HG02571 (cell line): ENCODE data around the gene EVPL.
"Not testable (repeated sequence)": the region's sequence is repeated elsewhere in the genome, so short reads cannot be mapped to it uniquely, and the experiment has no call there.

Experiments used
- ATAC-seq: cut with Tn5 transposase; IDR thresholded peaks from one replicate; pipeline ENCODE4 v1.9.1; 2021; ENCODE audit warnings: mild to moderate bottlenecking, moderate library complexity; ENCODE audit not compliant: unreplicated experiment

Gene EVPL

GRCh38 chr17:76048711-76049110 lies 21.6 kb upstream of the EVPL start:
- no peak for ATAC-seq

- no peak for ATAC-seq
These were observed 21.0 kb upstream of the EVPL start for GRCh38 chr17:76048025-76048605.

- no peak for ATAC-seq
These were observed 19.0 kb upstream of the EVPL start for GRCh38 chr17:76046064-76046463.

- ATAC-seq: not testable (repeated sequence)
These were observed 17.4 kb upstream of the EVPL start for GRCh38 chr17:76044475-76045007.

- ATAC-seq: not testable (repeated sequence)
These were observed 15.8 kb upstream of the EVPL start for GRCh38 chr17:76042868-76043267.

GRCh38 chr17:76040376-76040775 lies 13.3 kb upstream of the EVPL start:
- ATAC-seq: no peak

GRCh38 chr17:76039121-76039520 lies 12.0 kb upstream of the EVPL start:
- no peak for ATAC-seq

GRCh38 chr17:76038050-76038449 lies 10.9 kb upstream of the EVPL start:
- ATAC-seq: no peak

GRCh38 chr17:76036497-76037261 lies 9.6 kb upstream of the EVPL start:
- ATAC-seq: no peak

- no peak for ATAC-seq
These were observed 7.6 kb upstream of the EVPL start for GRCh38 chr17:76034428-76035350.

- ATAC-seq: no peak
These were observed 6.0 kb upstream of the EVPL start for GRCh38 chr17:76033139-76033538.

GRCh38 chr17:76032780-76033108 lies 5.6 kb upstream of the EVPL start:
- ATAC-seq: no peak

- ATAC-seq: no peak
These were observed 5.1 kb upstream of the EVPL start for GRCh38 chr17:76032073-76032779.

GRCh38 chr17:76026714-76027158 lies 370 bp downstream of the EVPL start:
- ATAC-seq: no peak

- no peak for ATAC-seq
These were observed 1.8 kb downstream of the EVPL start for GRCh38 chr17:76025294-76025693.

- no peak for ATAC-seq
These were observed 2.8 kb downstream of the EVPL start for GRCh38 chr17:76024353-76024752.

- no peak for ATAC-seq
These were observed 3.2 kb downstream of the EVPL start for GRCh38 chr17:76023900-76024237.

GRCh38 chr17:76022973-76023899 lies 3.9 kb downstream of the EVPL start:
- ATAC-seq: no peak

- no peak for ATAC-seq
These were observed 4.8 kb downstream of the EVPL start for GRCh38 chr17:76022285-76022684.
